ENCODE data around the gene COL2A1. TPM values are rescaled to one million over a fixed set of nuclear protein-coding genes. Genes with fewer than 3 reads are reported as not detected.

COL2A1 gene
- total RNA-seq, 2 donors from 2014 or later = 12.4 to 21.0 TPM

GRCh38 chr12:47995981-47996401 is 8.3 kb downstream of the COL2A1 start:
- no peak overlapping the region for H3K9ac ChIP-seq (ENCODE audit: extremely low read depth, low read length, poor library complexity, severe bottlenecking)
- no peak for TF ChIP-seq CTCF (conservative IDR thresholded peaks at IDR 0.05)
- no peak overlapping the region for H3K4me3 Mint-ChIP-seq
- DNase-seq = no peak
- H3K9me3 Mint-ChIP-seq = no peaks in the 10 kb centered on the region
- H3K4me1 ChIP-seq (ENCODE audit: control insufficient read depth, insufficient read depth, low read length) = no peaks in the 10 kb centered on the region
- H3K27me3 Mint-ChIP-seq (ENCODE audit: insufficient read depth) = peaks cover 100% of the 10 kb centered on the region
- H3K4me3 ChIP-seq (ENCODE audit: low read length) = no peak overlapping the region
- peaks cover 22% of the 10 kb centered on the region for H3K36me3 ChIP-seq (ENCODE audit: control insufficient read depth, insufficient read depth, low read length)
- peaks cover 9% of the 10 kb centered on the region for H3K4me1 Mint-ChIP-seq
- no peak overlapping the region for H3K27ac ChIP-seq (ENCODE audit: low read depth, low read length)
- no peaks in the 10 kb centered on the region for H3K36me3 Mint-ChIP-seq (ENCODE audit: low read depth)
- 88 to 96% methylated on average over 4 of the region's 4 CpGs for WGBS, 2 experiments (ENCODE audit: insufficient coverage in 1 of 2, insufficient read length in 1 of 2)
- H3K27me3 ChIP-seq (ENCODE audit: control insufficient read depth, insufficient read depth, low read length, poor library complexity, severe bottlenecking) = peaks cover 75% of the 10 kb centered on the region
- H3K9me3 ChIP-seq (ENCODE audit: control insufficient read depth, low read length) = no peaks in the 10 kb centered on the region
- H3K27ac Mint-ChIP-seq = no peak overlapping the region

GRCh38 chr12:47993491-47993890 is 10.8 kb downstream of the COL2A1 start:
- Histone ChIP-seq H3K27ac (ENCODE audit: low read depth, low read length) (no peak overlapping the region), H3K4me3 (ENCODE audit: low read length) (no peak overlapping the region), H3K4me1 (ENCODE audit: control insufficient read depth, insufficient read depth, low read length) (no peaks in the 10 kb centered on the region), H3K27me3 (ENCODE audit: control insufficient read depth, insufficient read depth, low read length, poor library complexity, severe bottlenecking) (peaks cover 52% of the 10 kb centered on the region), H3K9ac (ENCODE audit: extremely low read depth, low read length, poor library complexity, severe bottlenecking) (no peak overlapping the region), H3K36me3 (ENCODE audit: control insufficient read depth, insufficient read depth, low read length) (peaks cover 22% of the 10 kb centered on the region), H3K9me3 (ENCODE audit: control insufficient read depth, low read length) (no peaks in the 10 kb centered on the region)
- H3K27ac Mint-ChIP-seq = no peak overlapping the region
- no peak for DNase-seq
- no peak for TF ChIP-seq CTCF (conservative IDR thresholded peaks at IDR 0.05)
- WGBS, 2 experiments (ENCODE audit: insufficient coverage in 1 of 2, insufficient read length in 1 of 2) = 89 to 98% methylated on average over 5 of the region's 5 CpGs
- H3K27me3 Mint-ChIP-seq (ENCODE audit: insufficient read depth) = peaks cover 99% of the 10 kb centered on the region
- H3K4me3 Mint-ChIP-seq = no peak overlapping the region
- no peaks in the 10 kb centered on the region for H3K9me3 Mint-ChIP-seq
- H3K4me1 Mint-ChIP-seq = peaks cover 8% of the 10 kb centered on the region
- H3K36me3 Mint-ChIP-seq (ENCODE audit: low read depth) = no peaks in the 10 kb centered on the region

- no peak overlapping the region for H3K4me3 ChIP-seq (ENCODE audit: low read length)
- peaks cover 22% of the 10 kb centered on the region for H3K36me3 ChIP-seq (ENCODE audit: control insufficient read depth, insufficient read depth, low read length)
- Mint-ChIP-seq H3K9me3 (no peaks in the 10 kb centered on the region), H3K4me1 (peaks cover 11% of the 10 kb centered on the region), H3K27ac (no peak overlapping the region), H3K27me3 (ENCODE audit: insufficient read depth) (peaks cover 99% of the 10 kb centered on the region), H3K36me3 (ENCODE audit: low read depth) (no peaks in the 10 kb centered on the region), H3K4me3 (no peak overlapping the region)
- no peak for TF ChIP-seq CTCF (conservative IDR thresholded peaks at IDR 0.05)
- 91 to 93% methylated on average over 8 to 10 of the region's 10 CpGs for WGBS, 2 experiments (ENCODE audit: insufficient coverage in 1 of 2, insufficient read length in 1 of 2)
- H3K9ac ChIP-seq (ENCODE audit: extremely low read depth, low read length, poor library complexity, severe bottlenecking) = no peak overlapping the region
- H3K4me1 ChIP-seq (ENCODE audit: control insufficient read depth, insufficient read depth, low read length) = no peaks in the 10 kb centered on the region
- H3K27me3 ChIP-seq (ENCODE audit: control insufficient read depth, insufficient read depth, low read length, poor library complexity, severe bottlenecking) = peaks cover 45% of the 10 kb centered on the region
- no peak for DNase-seq
- H3K27ac ChIP-seq (ENCODE audit: low read depth, low read length) = no peak overlapping the region
- H3K9me3 ChIP-seq (ENCODE audit: control insufficient read depth, low read length) = no peaks in the 10 kb centered on the region
Observed at GRCh38 chr12:47992776-47993175, 11.5 kb downstream of the COL2A1 start.

Data from endodermal cell (in vitro differentiated cells).